Liver (tissue), 9 donors: ENCODE measurements around the gene MC2R. TPM values are rescaled to one million over a fixed set of nuclear protein-coding genes. Genes with fewer than 3 reads are reported as not detected.

Experiments used
- DNase-seq: peaks from one replicate; pipeline ENCODE4 v3.0.0-alpha.2; 2017; ENCODE audit warnings: low spot score
- H3K27ac ChIP-seq, 2 donors: one replicate each; pipeline ENCODE4 v1.7.0; 2013; ENCODE audit warnings: inconsistent platforms in 2 of 2, low read length in 2 of 2, control low read depth in 1 of 2, low read depth in 1 of 2, mild to moderate bottlenecking in 1 of 2
- H3K27me3 ChIP-seq, 4 donors: one replicate each; pipeline versions ENCODE4 v1.6.1 to v1.7.0; 2013; ENCODE audit warnings: low read length in 3 of 4, inconsistent platforms in 1 of 4, mild to moderate bottlenecking in 1 of 4, moderate library complexity in 1 of 4; ENCODE audit not compliant: control insufficient read depth in 4 of 4, insufficient read depth in 4 of 4
- H3K36me3 ChIP-seq, 4 donors: one replicate each; pipeline versions ENCODE4 v1.6.1 to v1.7.0; 2013; ENCODE audit warnings: low read length in 3 of 4, mild to moderate bottlenecking in 3 of 4, low read depth in 1 of 4, moderate library complexity in 1 of 4; ENCODE audit not compliant: control insufficient read depth in 4 of 4, insufficient read depth in 3 of 4
- H3K4me1 ChIP-seq, 4 donors: one replicate each; pipeline versions ENCODE4 v1.6.1 to v1.7.0; 2013; ENCODE audit warnings: low read length in 3 of 4, mild to moderate bottlenecking in 3 of 4, moderate library complexity in 1 of 4; ENCODE audit not compliant: control insufficient read depth in 4 of 4, insufficient read depth in 4 of 4
- H3K4me3 ChIP-seq, 3 donors: one replicate each; pipeline versions ENCODE4 v1.6.1 to v1.7.0; 2013; ENCODE audit warnings: low read length in 3 of 3, control low read depth in 1 of 3, low read depth in 1 of 3, mild to moderate bottlenecking in 1 of 3
- H3K9ac ChIP-seq, 2 donors: one replicate each; pipeline ENCODE4 v1.7.0; 2013; ENCODE audit warnings: low read length in 2 of 2, mild to moderate bottlenecking in 2 of 2, moderate library complexity in 2 of 2, control low read depth in 1 of 2, low read depth in 1 of 2
- H3K9me3 ChIP-seq, 4 donors: one replicate each; pipeline versions ENCODE4 v1.6.1 to v1.7.0; 2013; ENCODE audit warnings: low read length in 3 of 4; ENCODE audit not compliant: control insufficient read depth in 4 of 4
- ATF3 ChIP-seq: IDR thresholded peaks from 2 replicates; pipeline ENCODE4 v1.6.1; 2016; ENCODE audit warnings: antibody characterized with exemption
- CTCF ChIP-seq: fragments of 150-350 bp; IDR thresholded peaks from 2 replicates; pipeline ENCODE4 v1.5.1; 2017; ENCODE audit warnings: improper control_type of control experiment, low read depth, low read length; ENCODE audit not compliant: missing input control
- FOXA1 ChIP-seq: IDR thresholded peaks from 2 replicates; pipeline ENCODE4 v1.6.1; 2016; ENCODE audit warnings: antibody characterized with exemption
- FOXA2 ChIP-seq: IDR thresholded peaks from 2 replicates; pipeline ENCODE4 v1.6.1; 2016; ENCODE audit warnings: antibody characterized with exemption
- GABPA ChIP-seq, 2 donors: IDR thresholded peaks in 1 of 2; conservative IDR thresholded peaks in 1 of 2; 2 replicates each; pipeline ENCODE4 v1.6.1; 2016; ENCODE audit warnings: antibody characterized with exemption in 2 of 2, mild to moderate bottlenecking in 1 of 2, moderate library complexity in 1 of 2
- HNF4A ChIP-seq, 2 donors: conservative IDR thresholded peaks; 2 replicates each; pipeline ENCODE4 v1.6.1; 2016; ENCODE audit warnings: antibody characterized with exemption in 2 of 2, mild to moderate bottlenecking in 2 of 2
- HNF4G ChIP-seq: IDR thresholded peaks from 2 replicates; pipeline ENCODE4 v1.6.1; 2016; ENCODE audit warnings: antibody characterized with exemption
- JUND ChIP-seq, 2 donors: IDR thresholded peaks; 2 replicates each; pipeline ENCODE4 v1.6.1; 2016; ENCODE audit warnings: antibody characterized with exemption in 2 of 2
- MAX ChIP-seq: IDR thresholded peaks from 2 replicates; pipeline ENCODE4 v1.6.1; 2016; ENCODE audit warnings: antibody characterized with exemption
- NR2F2 ChIP-seq: IDR thresholded peaks from 2 replicates; pipeline ENCODE4 v1.6.1; 2016; ENCODE audit warnings: antibody characterized with exemption
- RAD21 ChIP-seq, 2 donors: IDR thresholded peaks; 2 replicates each; pipeline ENCODE4 v1.6.1; 2016; ENCODE audit warnings: antibody characterized with exemption in 2 of 2, mild to moderate bottlenecking in 2 of 2
- REST ChIP-seq: IDR thresholded peaks from 2 replicates; pipeline ENCODE4 v1.6.1; 2016; ENCODE audit warnings: antibody characterized with exemption, mild to moderate bottlenecking
- RXRA ChIP-seq, 2 donors: IDR thresholded peaks; 2 replicates each; pipeline ENCODE4 v1.6.1; 2017 to 2018; ENCODE audit warnings: antibody characterized with exemption in 2 of 2, mild to moderate bottlenecking in 1 of 2
- SP1 ChIP-seq: IDR thresholded peaks from 2 replicates; pipeline ENCODE4 v1.6.1; 2018; ENCODE audit warnings: antibody characterized with exemption, mild to moderate bottlenecking
- TAF1 ChIP-seq: conservative IDR thresholded peaks from 2 replicates; pipeline ENCODE4 v1.6.1; 2016; ENCODE audit warnings: antibody characterized with exemption, mild to moderate bottlenecking
- ZBTB33 ChIP-seq: IDR thresholded peaks from 2 replicates; pipeline ENCODE4 v1.6.1; 2016; ENCODE audit warnings: antibody characterized with exemption
- WGBS: extraction: QIAGEN DNeasy Blood & Tissue Kit; methylation state at CpG from one replicate; pipeline ENCODE4 v1.1.7; 2013; 5-methylcytosine and 5-hydroxymethylcytosine counted together
- polyA plus RNA-seq, 2 donors: library from polyadenylated mRNA; stranded (reverse) in 1 of 2; unstranded in 1 of 2; fragments of 200-250 nt in 1 of 2; fragments of >200 nt in 1 of 2; fragmentation: Nextera tagmentation in 1 of 2; extraction: Ambion mirVana in 1 of 2; gene quantifications; one replicate each; pipeline versions ENCODE4 v1.2.1 to v1.2.3, GENCODE V29; 2013 to 2015
- total RNA-seq, 2 donors: library from RNA; depleted of rRNA; stranded (reverse); fragments of >200 nt; gene quantifications; one replicate each; pipeline ENCODE4 v1.2.3, GENCODE V29; 2014
- donor health status: healthy.
- donor health status: healthy.
- donor health status: healthy.
- donor health status: healthy.
- donor health status: healthy.

MC2R gene
- total RNA-seq = not detected
- polyA plus RNA-seq = not detected

GRCh38 chr18:13915391-13915790 is at the start of gene MC2R:
Gene MC2R, minus strand, starts transcription at chr18:13915536. Its CDS starts 30,018 bp downstream, at chr18:13885518.
- no peaks in the 10 kb centered on the region for H3K4me1 ChIP-seq
- no peaks in the 10 kb centered on the region for H3K27me3 ChIP-seq
- DNase-seq = no peak
- no peaks in the 10 kb centered on the region for H3K36me3 ChIP-seq
- H3K4me3 ChIP-seq = no peak within 1 kb of the TSS
- no peak for TF ChIP-seq ATF3
- TF ChIP-seq SP1 = no peak
- no peak for TF ChIP-seq HNF4G
- no peak for TF ChIP-seq NR2F2
- TF ChIP-seq MAX = no peak
- no peak for TF ChIP-seq GABPA (IDR thresholded peaks at IDR 0.05 in 1 of 2, conservative IDR thresholded peaks at IDR 0.05 in 1 of 2)
- no peak for TF ChIP-seq RAD21 (IDR thresholded peaks at IDR 0.05)
- no peak within 1 kb of the TSS for H3K27ac ChIP-seq
- no peak within 1 kb of the TSS for H3K9ac ChIP-seq
- 85% methylated on average over 4 of the region's 4 CpGs for WGBS
- H3K9me3 ChIP-seq = no peaks in the 10 kb centered on the region

GRCh38 chr18:13945811-13946210 is 30.5 kb upstream of the MC2R start:
- H3K36me3 ChIP-seq = no peaks in the 10 kb centered on the region
- 83% methylated on average over 2 of the region's 2 CpGs for WGBS
- peaks cover 0 to 4% (median 0%) of the 10 kb centered on the region in 4 donors for H3K9me3 ChIP-seq
- TF ChIP-seq REST = no peak
- DNase-seq = no peak
- H3K27me3 ChIP-seq = no peaks in the 10 kb centered on the region
- H3K4me1 ChIP-seq = no peaks in the 10 kb centered on the region
- no peak overlapping the region for H3K27ac ChIP-seq
- H3K9ac ChIP-seq = no peak overlapping the region
- H3K4me3 ChIP-seq = no peak overlapping the region

- Histone ChIP-seq H3K27ac (no peak overlapping the region), H3K9ac (no peak overlapping the region), H3K4me1 (no peaks in the 10 kb centered on the region), H3K4me3 (no peak overlapping the region), H3K27me3 (no peaks in the 10 kb centered on the region), H3K9me3 (peaks cover 0 to 2% (median 0%) of the 10 kb centered on the region in 4 donors), H3K36me3 (no peaks in the 10 kb centered on the region)
- no peak for DNase-seq
- WGBS = 53% methylated on average over 2 of the region's 2 CpGs
- TF ChIP-seq HNF4A (conservative IDR thresholded peaks at IDR 0.05) (no peak), ATF3 (no peak), ZBTB33 (no peak), SP1 (no peak), GABPA (IDR thresholded peaks at IDR 0.05 in 1 of 2, conservative IDR thresholded peaks at IDR 0.05 in 1 of 2) (no peak), REST (no peak), HNF4G (no peak), NR2F2 (no peak), RXRA (IDR thresholded peaks at IDR 0.05) (no peak), TAF1 (no peak), FOXA1 (no peak), FOXA2 (no peak), JUND (IDR thresholded peaks at IDR 0.05) (no peak), CTCF (no peak), RAD21 (IDR thresholded peaks at IDR 0.05) (no peak)
Measured at GRCh38 chr18:13943338-13943737, 28.0 kb upstream of the MC2R start.
